Measurements from ENCODE around the gene ZSWIM6.

GRCh38 chr5:61342071-61342501, 10.0 kb downstream of the ZSWIM6 start:
- no peak for TF ChIP-seq CTCF (conservative IDR thresholded peaks at IDR 0.05)
- TF ChIP-seq ZFX (IDR thresholded peaks at IDR 0.05), result no peak

All from C4-2B (cell line).